HG03280 (cell line): ENCODE results near the gene LONP1.
"Not testable (repeated sequence)": the region's sequence is repeated elsewhere in the genome, so short reads cannot be mapped to it uniquely, and the experiment has no call there.

Experiments
- ATAC-seq: cut with Tn5 transposase; IDR thresholded peaks from one replicate; pipeline ENCODE4 v1.9.1; 2021; ENCODE audit warnings: mild to moderate bottlenecking, moderate library complexity; ENCODE audit not compliant: unreplicated experiment

Gene LONP1

GRCh38 chr19:5714816-5715215 is 5.1 kb downstream of the LONP1 start:
- ATAC-seq = no peak

GRCh38 chr19:5713228-5713627 is 6.7 kb downstream of the LONP1 start:
- ATAC-seq = no peak

GRCh38 chr19:5711713-5712161 is 8.2 kb downstream of the LONP1 start:
- no peak for ATAC-seq

GRCh38 chr19:5711025-5711424 is 8.9 kb downstream of the LONP1 start:
- ATAC-seq = no peak

GRCh38 chr19:5707576-5708575 is 12.1 kb downstream of the LONP1 start:
- no peak for ATAC-seq

- no peak for ATAC-seq
Observed at GRCh38 chr19:5706876-5707573, 12.9 kb downstream of the LONP1 start.

- no peak for ATAC-seq
Observed at GRCh38 chr19:5705552-5705951, 14.4 kb downstream of the LONP1 start.

- ATAC-seq = no peak
Observed at GRCh38 chr19:5703819-5704818, 15.8 kb downstream of the LONP1 start.

GRCh38 chr19:5702053-5702410 is 17.9 kb downstream of the LONP1 start:
- not testable (repeated sequence) for ATAC-seq

- ATAC-seq = no peak
Observed at GRCh38 chr19:5700455-5701092, 19.4 kb downstream of the LONP1 start.

- ATAC-seq = no peak
Observed at GRCh38 chr19:5698635-5699422, 21.1 kb downstream of the LONP1 start.

- no peak for ATAC-seq
Observed at GRCh38 chr19:5697890-5698634, 21.9 kb downstream of the LONP1 start.

GRCh38 chr19:5697022-5697889 is 22.7 kb downstream of the LONP1 start:
- ATAC-seq = no peak

GRCh38 chr19:5696196-5697021 is 23.5 kb downstream of the LONP1 start:
- no peak for ATAC-seq

GRCh38 chr19:5695649-5696195 is 24.2 kb downstream of the LONP1 start:
- no peak for ATAC-seq

GRCh38 chr19:5694956-5695648 is 24.8 kb downstream of the LONP1 start:
- no peak for ATAC-seq
